Spleen (tissue), 7 donors: ENCODE measurements around the gene COL11A2.

ENCODE experiments used
- POLR2A ChIP-seq, 3 donors: fragments of 450-650 bp; IDR thresholded peaks; one replicate each; pipeline ENCODE4 v1.5.1; 2017; ENCODE audit warnings: antibody characterized with exemption in 3 of 3, mild to moderate bottlenecking in 1 of 3
- TF ChIP-seq, protein P1 (sequence below), 11 experiments: fragments of 200-600 bp in 7 of 11; fragments of 450-650 bp in 4 of 11; sonication (generic) in 4 of 11; IDR thresholded peaks in 8 of 11; conservative IDR thresholded peaks in 3 of 11; 1 replicate in 7 of 11; 2 replicates in 4 of 11; pipeline versions ENCODE4 v1.4.0 to v1.8.0; 2016 to 2021; ENCODE audit warnings: antibody characterized with exemption in 11 of 11, inconsistent platforms in 4 of 11, mild to moderate bottlenecking in 1 of 11
- donor health status: DM: no; HTN: no; CAD: no; lungs with moderate emphysema.
- donor health status: DM: no; HTN: no; CAD: no.
- donor health status: DM: no; HTN: no; CAD: no.

DNA sequence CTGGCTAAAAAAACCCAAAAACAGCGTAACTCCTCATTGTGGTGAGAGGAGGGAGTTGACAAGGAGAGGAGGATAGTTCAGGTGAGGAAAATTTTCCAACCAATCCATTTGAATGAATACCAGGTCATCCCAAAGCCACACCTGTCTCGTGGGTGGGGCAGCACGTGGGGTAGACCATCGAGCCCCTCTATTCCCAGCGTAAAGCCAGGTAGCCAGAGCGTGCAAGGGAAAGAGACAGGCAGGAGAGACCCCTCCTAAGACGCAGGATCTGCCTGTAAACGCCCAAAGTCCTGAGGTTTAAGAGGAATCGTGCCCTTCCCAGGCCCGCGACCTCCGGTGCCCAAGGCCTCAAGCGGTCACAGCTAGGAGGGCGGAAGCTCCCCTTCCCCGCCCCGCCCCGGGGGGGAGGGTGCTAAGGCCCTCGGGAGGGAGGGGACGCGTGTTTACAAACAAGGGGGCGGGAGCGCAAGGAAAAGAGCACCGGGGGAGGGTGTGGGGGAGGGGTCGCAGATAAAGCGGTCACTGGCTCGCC lies 7.5 kb upstream of the COL11A2 start:
- TF ChIP-seq POLR2A (IDR thresholded peaks at IDR 0.05), result no peak
- TF ChIP-seq, protein P1, sequence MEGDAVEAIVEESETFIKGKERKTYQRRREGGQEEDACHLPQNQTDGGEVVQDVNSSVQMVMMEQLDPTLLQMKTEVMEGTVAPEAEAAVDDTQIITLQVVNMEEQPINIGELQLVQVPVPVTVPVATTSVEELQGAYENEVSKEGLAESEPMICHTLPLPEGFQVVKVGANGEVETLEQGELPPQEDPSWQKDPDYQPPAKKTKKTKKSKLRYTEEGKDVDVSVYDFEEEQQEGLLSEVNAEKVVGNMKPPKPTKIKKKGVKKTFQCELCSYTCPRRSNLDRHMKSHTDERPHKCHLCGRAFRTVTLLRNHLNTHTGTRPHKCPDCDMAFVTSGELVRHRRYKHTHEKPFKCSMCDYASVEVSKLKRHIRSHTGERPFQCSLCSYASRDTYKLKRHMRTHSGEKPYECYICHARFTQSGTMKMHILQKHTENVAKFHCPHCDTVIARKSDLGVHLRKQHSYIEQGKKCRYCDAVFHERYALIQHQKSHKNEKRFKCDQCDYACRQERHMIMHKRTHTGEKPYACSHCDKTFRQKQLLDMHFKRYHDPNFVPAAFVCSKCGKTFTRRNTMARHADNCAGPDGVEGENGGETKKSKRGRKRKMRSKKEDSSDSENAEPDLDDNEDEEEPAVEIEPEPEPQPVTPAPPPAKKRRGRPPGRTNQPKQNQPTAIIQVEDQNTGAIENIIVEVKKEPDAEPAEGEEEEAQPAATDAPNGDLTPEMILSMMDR (IDR thresholded peaks at IDR 0.05 in 8 of 11, conservative IDR thresholded peaks at IDR 0.05 in 3 of 11), result no peak
